Hepatocyte (in vitro differentiated cells): ENCODE measurements around the gene PTGER4. TPM values are rescaled to one million over a fixed set of nuclear protein-coding genes. Genes with fewer than 3 reads are reported as not detected.

ENCODE experiments used
- DNase-seq: peaks from one replicate; pipeline ENCODE4 v3.0.0-alpha.2; 2016; ENCODE audit warnings: low spot score
- H2AFZ ChIP-seq: fragments of 200-600 bp; sonication (generic); 2 replicates; pipeline ENCODE4 v1.6.0; 2016; ENCODE audit warnings: antibody characterized with exemption, mild to moderate bottlenecking
- H3K27ac ChIP-seq: fragments of 200-600 bp; sonication (generic); 2 replicates; pipeline ENCODE4 v1.5.1; 2016; ENCODE audit warnings: mild to moderate bottlenecking
- H3K27me3 ChIP-seq: fragments of 200-600 bp; sonication (generic); 2 replicates; pipeline ENCODE4 v1.6.1; 2016
- H3K36me3 ChIP-seq: fragments of 200-600 bp; sonication (generic); replicated peaks from 2 replicates; pipeline ENCODE4 v1.5.1; 2016; ENCODE audit warnings: low read depth; ENCODE audit not compliant: insufficient read depth
- H3K4me1 ChIP-seq: fragments of 200-600 bp; sonication (generic); 2 replicates; pipeline ENCODE4 v1.5.1; 2016; ENCODE audit warnings: mild to moderate bottlenecking, moderate library complexity; ENCODE audit not compliant: insufficient read depth
- H3K4me2 ChIP-seq: fragments of 200-600 bp; sonication (generic); 2 replicates; pipeline ENCODE4 v1.6.0; 2016
- H3K4me3 ChIP-seq: fragments of 200-600 bp; sonication (generic); 2 replicates; pipeline ENCODE4 v1.5.1; 2016; ENCODE audit warnings: mild to moderate bottlenecking
- H3K79me2 ChIP-seq: fragments of 200-600 bp; sonication (generic); 2 replicates; pipeline ENCODE4 v1.6.0; 2017; ENCODE audit warnings: mild to moderate bottlenecking
- H3K9me2 ChIP-seq: fragments of 200-600 bp; sonication (generic); replicated peaks from 2 replicates; pipeline ENCODE4 v1.6.0; 2017; ENCODE audit warnings: mild to moderate bottlenecking; ENCODE audit not compliant: insufficient read depth
- H3K9me3 ChIP-seq: fragments of 200-600 bp; sonication (generic); 2 replicates; pipeline ENCODE4 v1.5.1; 2016; ENCODE audit warnings: low read depth, mild to moderate bottlenecking
- H4K20me1 ChIP-seq: fragments of 200-600 bp; sonication (generic); 2 replicates; pipeline ENCODE4 v1.6.0; 2016; ENCODE audit warnings: mild to moderate bottlenecking; ENCODE audit not compliant: insufficient read depth, poor library complexity, severe bottlenecking
- CTCF ChIP-seq: fragments of 200-600 bp; sonication (generic); IDR thresholded peaks from 2 replicates; pipeline ENCODE4 v1.5.1; 2016; ENCODE audit warnings: antibody characterized with exemption, mild to moderate bottlenecking; ENCODE audit not compliant: poor library complexity
- EZH2 ChIP-seq: fragments of 200-600 bp; sonication (generic); IDR thresholded peaks from 2 replicates; pipeline ENCODE4 v1.6.1; 2016; ENCODE audit warnings: antibody characterized with exemption, mild to moderate bottlenecking, borderline replicate concordance
- EZH2phosphoT487 ChIP-seq: fragments of 200-600 bp; sonication (generic); IDR thresholded peaks from one replicate; pipeline ENCODE4 v1.6.1; 2018; ENCODE audit warnings: antibody characterized with exemption, mild to moderate bottlenecking, low read depth, moderate library complexity; ENCODE audit not compliant: unreplicated experiment, severe bottlenecking
- WGBS: methylation state at CpG from one replicate; pipeline ENCODE4 v1.1.6; 2016; ENCODE audit warnings: low lambda C conversion rate; ENCODE audit errors: missing lambda C conversion rate; 5-methylcytosine and 5-hydroxymethylcytosine counted together
- polyA plus RNA-seq: library from polyadenylated mRNA; unstranded; fragments of >200 nt; fragmentation: Nextera tagmentation; extraction: Ambion mirVana; gene quantifications from 2 replicates; pipeline ENCODE4 v1.2.1, GENCODE V29; 2016
- total RNA-seq: library from RNA; depleted of rRNA; stranded (reverse); fragments of >200 nt; gene quantifications from 2 replicates; pipeline ENCODE4 v1.2.3, GENCODE V29; 2014

Gene PTGER4
- total and polyA plus RNA-seq, 2 experiments from 2014 or later = 3.6 to 7.1 TPM

GRCh38 chr5:40672425-40672824, 7.3 kb upstream of the PTGER4 start:
- 68% methylated on average over 4 of the region's 4 CpGs for WGBS
- Histone ChIP-seq H3K36me3 (no peaks in the 10 kb centered on the region), H3K4me1 (no peaks in the 10 kb centered on the region), H3K79me2 (no peaks in the 10 kb centered on the region), H3K27ac (no peak overlapping the region), H4K20me1 (no peaks in the 10 kb centered on the region), H3K4me3 (no peak overlapping the region), H3K9me2 (no peaks in the 10 kb centered on the region), H3K27me3 (peaks cover 5% of the 10 kb centered on the region), H3K9me3 (no peaks in the 10 kb centered on the region), H3K4me2 (no peak overlapping the region), H2AFZ (no peak overlapping the region)
- TF ChIP-seq EZH2phosphoT487 = no peak
- DNase-seq = no peak

- H3K27ac ChIP-seq = no peak overlapping the region
- H3K79me2 ChIP-seq = no peaks in the 10 kb centered on the region
- H3K27me3 ChIP-seq = peaks cover 6% of the 10 kb centered on the region
- no peak for DNase-seq
- no peaks in the 10 kb centered on the region for H4K20me1 ChIP-seq
- H3K9me2 ChIP-seq = no peaks in the 10 kb centered on the region
- H3K36me3 ChIP-seq = no peaks in the 10 kb centered on the region
- 77% methylated on average over 6 of the region's 6 CpGs for WGBS
- no peaks in the 10 kb centered on the region for H3K4me1 ChIP-seq
- no peak overlapping the region for H2AFZ ChIP-seq
- no peak overlapping the region for H3K4me2 ChIP-seq
- no peak overlapping the region for H3K4me3 ChIP-seq
- TF ChIP-seq EZH2 (no peak), CTCF (no peak), EZH2phosphoT487 (no peak)
- H3K9me3 ChIP-seq = no peaks in the 10 kb centered on the region
Measured at GRCh38 chr5:40674661-40675235, 5.0 kb upstream of the PTGER4 start.

GRCh38 chr5:40675396-40676133, 4.2 kb upstream of the PTGER4 start:
- Histone ChIP-seq H3K27me3 (peaks cover 12% of the 10 kb centered on the region), H4K20me1 (no peaks in the 10 kb centered on the region), H3K36me3 (no peaks in the 10 kb centered on the region), H3K4me1 (peaks cover 7% of the 10 kb centered on the region), H3K9me2 (no peaks in the 10 kb centered on the region), H3K27ac (no peak overlapping the region), H3K4me3 (no peak overlapping the region), H3K4me2 (no peak overlapping the region), H3K79me2 (no peaks in the 10 kb centered on the region), H2AFZ (no peak overlapping the region), H3K9me3 (no peaks in the 10 kb centered on the region)
- 95% methylated on average over 7 of the region's 7 CpGs for WGBS
- TF ChIP-seq EZH2phosphoT487 = no peak
- TF ChIP-seq EZH2 = no peak
- TF ChIP-seq CTCF = no peak
- DNase-seq = no peak

GRCh38 chr5:40676613-40677343, 2.9 kb upstream of the PTGER4 start:
- H3K4me1 ChIP-seq = peaks cover 16% of the 10 kb centered on the region
- no peaks in the 10 kb centered on the region for H4K20me1 ChIP-seq
- H3K27me3 ChIP-seq = peaks cover 25% of the 10 kb centered on the region
- DNase-seq = peak; percentile 20
- no peak overlapping the region for H3K4me3 ChIP-seq
- no peaks in the 10 kb centered on the region for H3K9me3 ChIP-seq
- no peak overlapping the region for H3K4me2 ChIP-seq
- H2AFZ ChIP-seq = no peak overlapping the region
- no peaks in the 10 kb centered on the region for H3K36me3 ChIP-seq
- H3K79me2 ChIP-seq = no peaks in the 10 kb centered on the region
- no peaks in the 10 kb centered on the region for H3K9me2 ChIP-seq
- TF ChIP-seq EZH2phosphoT487 (no peak), CTCF (no peak), EZH2 (no peak)
- 60% methylated on average over 3 of the region's 3 CpGs for WGBS
- no peak overlapping the region for H3K27ac ChIP-seq
